ENCODE results near the gene CORO2B.

The CORO2B gene

GRCh38 chr15:68668926-68669600 is 90.3 kb downstream of the CORO2B start:
- H2AFZ ChIP-seq (ENCODE audit: low read depth, low read length, severe bottlenecking) = no peak overlapping the region
- H3K9ac ChIP-seq (ENCODE audit: low read length) = no peak overlapping the region
- no peaks in the 10 kb centered on the region for H3K9me3 ChIP-seq (ENCODE audit: insufficient read depth, low read length)
- no peaks in the 10 kb centered on the region for H3K27me3 ChIP-seq (ENCODE audit: low read length)
- no peak overlapping the region for H3K4me3 ChIP-seq (ENCODE audit: insufficient read depth, low read length, poor library complexity, severe bottlenecking)
- no peak overlapping the region for H3K4me2 ChIP-seq (ENCODE audit: low read depth, low read length, poor library complexity, severe bottlenecking)
- no peaks in the 10 kb centered on the region for H3K9me2 ChIP-seq (replicated peaks; ENCODE audit: insufficient read depth, low read length)
- no peak for TF ChIP-seq EZH2phosphoT487 (conservative IDR thresholded peaks at IDR 0.05; ENCODE audit: low read length)
- TF ChIP-seq CTCF (IDR thresholded peaks at IDR 0.05; ENCODE audit: insufficient read depth, low read length, poor library complexity, severe bottlenecking) = no peak
- H4K20me1 ChIP-seq (ENCODE audit: low read depth, low read length) = no peaks in the 10 kb centered on the region
- H3F3A ChIP-seq (ENCODE audit: insufficient read depth) = no peaks in the 10 kb centered on the region
- H3K27ac ChIP-seq (ENCODE audit: low read depth, low read length) = no peak overlapping the region
- no peaks in the 10 kb centered on the region for H3K36me3 ChIP-seq (ENCODE audit: low read length)
- H3K79me2 ChIP-seq (ENCODE audit: insufficient read depth, low read length) = no peaks in the 10 kb centered on the region

GRCh38 chr15:68672251-68672650 is 93.5 kb downstream of the CORO2B start:
- Histone ChIP-seq H3K4me2 (ENCODE audit: low read depth, low read length, poor library complexity, severe bottlenecking) (no peak overlapping the region), H3K27ac (ENCODE audit: low read depth, low read length) (no peak overlapping the region)

GRCh38 chr15:68672781-68673205 is 94.0 kb downstream of the CORO2B start:
- Histone ChIP-seq H3K79me2 (ENCODE audit: insufficient read depth, low read length) (no peaks in the 10 kb centered on the region), H3K36me3 (ENCODE audit: low read length) (no peaks in the 10 kb centered on the region), H3K27me3 (ENCODE audit: low read length) (no peaks in the 10 kb centered on the region), H3K9ac (ENCODE audit: low read length) (no peak overlapping the region), H3K9me2 (replicated peaks; ENCODE audit: insufficient read depth, low read length) (no peaks in the 10 kb centered on the region), H3K4me3 (ENCODE audit: insufficient read depth, low read length, poor library complexity, severe bottlenecking) (no peak overlapping the region), H2AFZ (ENCODE audit: low read depth, low read length, severe bottlenecking) (no peak overlapping the region), H3K9me3 (ENCODE audit: insufficient read depth, low read length) (no peaks in the 10 kb centered on the region), H4K20me1 (ENCODE audit: low read depth, low read length) (no peaks in the 10 kb centered on the region), H3K27ac (ENCODE audit: low read depth, low read length) (no peak overlapping the region), H3F3A (ENCODE audit: insufficient read depth) (no peaks in the 10 kb centered on the region), H3K4me2 (ENCODE audit: low read depth, low read length, poor library complexity, severe bottlenecking) (no peak overlapping the region)
- TF ChIP-seq EZH2phosphoT487 (conservative IDR thresholded peaks at IDR 0.05; ENCODE audit: low read length) (no peak), CTCF (IDR thresholded peaks at IDR 0.05; ENCODE audit: insufficient read depth, low read length, poor library complexity, severe bottlenecking) (no peak)

More at GRCh38 chr15:68672251-68672650, 93.5 kb downstream of the CORO2B start:
- Histone ChIP-seq H3K36me3 (ENCODE audit: low read length) (no peaks in the 10 kb centered on the region), H4K20me1 (ENCODE audit: low read depth, low read length) (no peaks in the 10 kb centered on the region), H3K9me3 (ENCODE audit: insufficient read depth, low read length) (no peaks in the 10 kb centered on the region), H3K4me3 (ENCODE audit: insufficient read depth, low read length, poor library complexity, severe bottlenecking) (no peak overlapping the region), H3K79me2 (ENCODE audit: insufficient read depth, low read length) (no peaks in the 10 kb centered on the region), H3K27me3 (ENCODE audit: low read length) (no peaks in the 10 kb centered on the region), H2AFZ (ENCODE audit: low read depth, low read length, severe bottlenecking) (no peak overlapping the region), H3K9me2 (replicated peaks; ENCODE audit: insufficient read depth, low read length) (no peaks in the 10 kb centered on the region), H3K9ac (ENCODE audit: low read length) (no peak overlapping the region), H3F3A (ENCODE audit: insufficient read depth) (no peaks in the 10 kb centered on the region)
- TF ChIP-seq CTCF (IDR thresholded peaks at IDR 0.05; ENCODE audit: insufficient read depth, low read length, poor library complexity, severe bottlenecking) (no peak), EZH2phosphoT487 (conservative IDR thresholded peaks at IDR 0.05; ENCODE audit: low read length) (no peak)
